DOHH2 (cell line): Measurements from ENCODE around the gene MPP4.

Source experiments
- EZH2phosphoT487 ChIP-seq: fragments of 200-600 bp; sonication (generic); IDR thresholded peaks from 2 replicates; pipeline ENCODE4 v1.6.1; 2017; ENCODE audit warnings: borderline replicate concordance, mild to moderate bottlenecking, antibody characterized with exemption, low read length, moderate library complexity, mixed read lengths
- TF ChIP-seq, protein P1 (sequence below): fragments of 200-600 bp; sonication (generic); IDR thresholded peaks from one replicate; pipeline ENCODE4 v1.5.1; 2014; ENCODE audit warnings: antibody characterized with exemption, mild to moderate bottlenecking, low read depth, low read length; ENCODE audit not compliant: poor library complexity, severe bottlenecking

GRCh38 chr2:201630577-201630976 lies 67.9 kb downstream of the MPP4 start:
- TF ChIP-seq, protein P1, sequence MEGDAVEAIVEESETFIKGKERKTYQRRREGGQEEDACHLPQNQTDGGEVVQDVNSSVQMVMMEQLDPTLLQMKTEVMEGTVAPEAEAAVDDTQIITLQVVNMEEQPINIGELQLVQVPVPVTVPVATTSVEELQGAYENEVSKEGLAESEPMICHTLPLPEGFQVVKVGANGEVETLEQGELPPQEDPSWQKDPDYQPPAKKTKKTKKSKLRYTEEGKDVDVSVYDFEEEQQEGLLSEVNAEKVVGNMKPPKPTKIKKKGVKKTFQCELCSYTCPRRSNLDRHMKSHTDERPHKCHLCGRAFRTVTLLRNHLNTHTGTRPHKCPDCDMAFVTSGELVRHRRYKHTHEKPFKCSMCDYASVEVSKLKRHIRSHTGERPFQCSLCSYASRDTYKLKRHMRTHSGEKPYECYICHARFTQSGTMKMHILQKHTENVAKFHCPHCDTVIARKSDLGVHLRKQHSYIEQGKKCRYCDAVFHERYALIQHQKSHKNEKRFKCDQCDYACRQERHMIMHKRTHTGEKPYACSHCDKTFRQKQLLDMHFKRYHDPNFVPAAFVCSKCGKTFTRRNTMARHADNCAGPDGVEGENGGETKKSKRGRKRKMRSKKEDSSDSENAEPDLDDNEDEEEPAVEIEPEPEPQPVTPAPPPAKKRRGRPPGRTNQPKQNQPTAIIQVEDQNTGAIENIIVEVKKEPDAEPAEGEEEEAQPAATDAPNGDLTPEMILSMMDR: no peak
- no peak for TF ChIP-seq EZH2phosphoT487
